ENCODE results near the gene KCNQ5.

KCNQ5 gene

DNA sequence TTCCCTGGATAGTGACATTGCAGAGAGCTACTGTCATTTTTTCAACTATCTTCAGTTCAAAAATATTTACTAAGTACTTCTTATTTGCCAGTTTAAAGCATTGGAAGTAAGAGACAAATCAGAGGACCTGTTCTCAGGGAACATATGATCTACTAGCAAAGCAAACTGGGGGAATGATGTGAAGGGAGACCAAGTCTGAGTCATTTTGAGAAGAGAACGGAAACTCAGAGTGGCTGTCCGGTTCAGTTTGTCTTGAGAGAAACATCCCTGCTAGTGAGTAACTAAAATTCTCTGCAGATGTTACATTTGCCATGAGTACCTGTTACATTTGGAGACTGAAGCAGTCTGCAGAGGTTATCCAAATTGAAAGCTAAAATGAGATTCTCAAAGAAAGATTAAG, 118.3 kb downstream of the KCNQ5 start:
- DNase-seq (ENCODE audit: low read depth, low spot score), result no peak

DNA sequence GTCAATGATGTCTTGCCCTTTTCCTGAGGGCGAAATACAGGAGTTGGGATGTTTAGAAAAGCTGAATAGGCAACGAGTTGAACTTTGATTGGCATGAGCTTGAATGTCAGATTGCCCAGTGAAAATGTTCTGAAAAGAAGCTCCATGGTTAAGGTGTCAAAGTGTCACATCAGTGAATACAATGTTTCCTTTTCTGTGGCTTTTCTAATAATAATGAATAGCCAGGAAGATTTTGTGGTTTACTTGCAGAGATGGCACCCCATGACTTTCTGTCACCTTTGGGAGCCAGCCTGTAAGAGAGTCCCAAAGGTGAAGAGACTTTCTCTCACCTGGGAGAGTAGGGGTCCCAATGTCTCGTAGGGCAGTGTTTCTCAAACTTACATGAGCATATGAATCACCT, 119.2 kb downstream of the KCNQ5 start:
- DNase-seq (ENCODE audit: low read depth, low spot score), result no peak

DNA sequence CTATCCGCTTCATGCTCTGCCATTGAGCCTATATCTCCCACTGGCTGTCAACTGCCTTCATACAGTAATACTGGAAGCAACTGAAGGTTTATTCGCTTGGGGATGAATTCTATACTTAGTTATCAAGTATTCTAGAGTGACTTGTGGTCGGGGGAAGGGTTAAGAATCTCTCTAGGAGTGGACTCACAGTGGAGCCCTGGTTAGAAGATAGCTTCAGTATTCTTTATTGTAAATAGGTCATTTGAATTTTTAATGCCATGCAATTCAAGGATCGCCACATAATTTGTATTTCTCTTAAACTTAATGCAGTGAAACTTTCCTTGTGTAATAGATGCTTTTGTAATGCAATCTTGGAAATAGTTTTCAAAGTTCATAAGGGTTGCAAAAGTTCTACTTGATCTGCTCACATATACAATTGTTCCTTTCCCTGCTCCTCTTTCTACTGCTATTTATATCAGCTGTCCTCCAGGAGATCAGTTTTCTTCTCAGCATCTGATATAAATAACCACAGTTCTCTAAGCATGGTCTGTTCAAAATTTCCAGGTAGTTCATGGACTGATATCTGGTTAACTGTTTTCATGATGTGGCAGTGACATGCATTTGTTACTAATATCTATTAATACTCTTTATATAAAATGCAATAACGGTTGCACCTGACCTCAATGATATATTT, 120.3 kb downstream of the KCNQ5 start:
- DNase-seq (ENCODE audit: low read depth, low spot score), result no peak

DNA sequence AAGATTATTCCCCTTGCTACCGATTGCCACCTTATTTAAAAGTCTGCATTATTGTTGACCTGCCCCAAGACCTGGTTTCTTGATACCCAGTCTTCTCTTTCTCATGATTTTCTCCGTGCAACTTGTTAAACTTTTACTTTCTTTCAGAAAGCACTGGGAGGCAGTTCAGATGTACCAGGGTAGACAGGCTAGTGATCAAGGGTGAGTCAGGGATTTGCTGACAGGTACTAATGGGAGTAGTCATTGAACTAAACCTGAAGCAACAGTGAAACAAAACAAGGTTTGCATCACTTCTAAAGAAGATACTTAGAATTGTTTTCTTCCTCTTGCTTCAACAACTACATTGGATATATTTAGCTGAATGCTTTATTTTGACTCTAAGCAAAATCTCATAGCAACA, 124.4 kb downstream of the KCNQ5 start:
- no peak for DNase-seq (ENCODE audit: low read depth, low spot score)

DNA sequence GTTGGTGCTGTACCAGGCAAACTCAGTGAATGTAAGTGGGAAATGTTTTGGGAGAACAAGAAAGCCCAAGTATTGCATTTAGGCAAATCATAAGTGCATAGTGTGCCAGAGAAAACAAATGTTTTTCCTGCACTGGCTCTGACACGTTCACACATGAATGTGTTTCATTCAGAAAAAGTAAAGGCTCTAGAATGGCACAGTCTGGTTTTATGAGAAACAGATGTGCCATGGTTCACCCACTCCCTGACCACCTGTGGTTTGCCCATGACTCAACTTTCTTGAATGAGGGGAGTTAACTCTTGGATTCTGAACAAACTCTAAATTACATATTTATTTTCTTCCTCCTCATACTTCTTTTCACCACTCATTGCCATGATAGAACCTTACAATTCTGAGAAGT, 126.9 kb downstream of the KCNQ5 start:
- peak; percentile 89 for DNase-seq (ENCODE audit: low read depth, low spot score)

DNA sequence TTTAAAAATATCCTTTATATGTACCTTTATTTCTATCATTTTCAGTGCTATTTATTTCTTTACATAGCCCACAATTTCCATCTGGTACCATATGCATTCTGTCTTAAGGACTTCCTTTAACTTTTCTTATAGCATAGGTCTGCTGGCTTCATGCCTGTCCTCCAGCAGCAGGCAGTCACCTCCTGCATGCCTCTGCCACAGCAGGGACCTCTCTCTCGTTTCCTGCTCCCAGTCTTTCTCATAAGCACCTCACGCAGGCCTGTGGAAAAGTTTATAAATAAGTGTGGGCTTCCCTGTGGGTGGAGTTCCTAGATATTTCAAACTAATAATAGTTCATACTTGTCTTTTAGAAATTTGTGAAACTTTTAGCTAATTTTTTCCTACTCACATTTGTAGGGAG, 133.9 kb downstream of the KCNQ5 start:
- peak; percentile 42 for DNase-seq (ENCODE audit: low read depth, low spot score)

DNA sequence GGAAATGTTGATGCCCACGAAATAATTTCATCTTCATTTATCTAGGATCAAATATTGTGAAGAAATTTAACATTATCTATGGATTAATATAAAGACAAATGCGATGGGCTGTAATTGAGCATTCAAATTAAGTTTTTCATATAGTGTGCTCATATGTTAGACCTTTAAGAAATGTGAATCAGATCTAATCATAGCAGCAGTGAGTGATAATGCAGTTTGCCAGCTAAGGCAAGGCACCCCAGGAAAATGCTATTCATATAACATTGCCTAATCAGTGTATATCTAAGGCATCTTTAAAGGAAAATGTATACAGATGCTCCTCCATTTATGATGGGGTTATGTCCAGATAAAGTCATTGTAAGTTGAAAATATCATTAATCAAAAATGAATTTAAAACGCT, 135.2 kb downstream of the KCNQ5 start:
- DNase-seq (ENCODE audit: low read depth, low spot score), result no peak

DNA sequence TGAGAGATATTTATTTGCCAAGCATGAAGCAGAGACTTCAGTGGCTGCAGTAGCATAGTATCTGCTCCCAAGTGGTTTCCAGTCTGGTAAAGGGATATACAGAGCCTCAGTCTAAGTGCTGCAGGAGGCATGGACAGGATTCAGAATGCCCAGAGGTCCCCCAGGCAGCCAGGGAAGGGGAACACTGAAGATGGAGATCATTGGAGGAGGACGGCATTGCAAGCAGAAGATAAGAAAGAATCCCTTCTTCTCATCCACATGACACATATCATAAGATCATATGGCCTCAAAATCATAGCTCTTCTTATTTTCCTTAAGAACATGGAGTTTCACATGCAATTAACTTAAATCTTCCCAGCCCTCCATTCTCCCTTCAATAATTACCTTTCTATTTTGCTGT, 136.1 kb downstream of the KCNQ5 start:
- DNase-seq (ENCODE audit: low read depth, low spot score), result no peak

DNA sequence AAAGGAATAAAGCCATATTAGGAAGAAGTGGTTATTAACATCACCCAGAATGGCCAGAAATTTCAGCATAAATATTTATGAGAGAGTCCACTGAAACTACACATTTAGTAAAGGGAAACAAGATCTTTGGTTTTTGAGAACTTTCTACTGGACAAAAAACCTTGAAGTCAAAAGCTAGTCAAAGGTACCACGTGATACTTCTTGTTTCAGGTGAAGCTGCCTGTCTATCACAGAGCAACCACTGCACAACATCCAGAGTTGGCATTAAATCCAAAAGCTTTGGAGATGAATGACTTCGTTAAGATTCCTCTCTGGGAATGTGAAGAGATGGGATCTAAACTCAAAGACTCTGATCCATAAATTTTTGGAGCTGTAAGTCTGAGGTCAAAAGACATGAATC, 137.0 kb downstream of the KCNQ5 start:
- DNase-seq (ENCODE audit: low read depth, low spot score), result no peak

DNA sequence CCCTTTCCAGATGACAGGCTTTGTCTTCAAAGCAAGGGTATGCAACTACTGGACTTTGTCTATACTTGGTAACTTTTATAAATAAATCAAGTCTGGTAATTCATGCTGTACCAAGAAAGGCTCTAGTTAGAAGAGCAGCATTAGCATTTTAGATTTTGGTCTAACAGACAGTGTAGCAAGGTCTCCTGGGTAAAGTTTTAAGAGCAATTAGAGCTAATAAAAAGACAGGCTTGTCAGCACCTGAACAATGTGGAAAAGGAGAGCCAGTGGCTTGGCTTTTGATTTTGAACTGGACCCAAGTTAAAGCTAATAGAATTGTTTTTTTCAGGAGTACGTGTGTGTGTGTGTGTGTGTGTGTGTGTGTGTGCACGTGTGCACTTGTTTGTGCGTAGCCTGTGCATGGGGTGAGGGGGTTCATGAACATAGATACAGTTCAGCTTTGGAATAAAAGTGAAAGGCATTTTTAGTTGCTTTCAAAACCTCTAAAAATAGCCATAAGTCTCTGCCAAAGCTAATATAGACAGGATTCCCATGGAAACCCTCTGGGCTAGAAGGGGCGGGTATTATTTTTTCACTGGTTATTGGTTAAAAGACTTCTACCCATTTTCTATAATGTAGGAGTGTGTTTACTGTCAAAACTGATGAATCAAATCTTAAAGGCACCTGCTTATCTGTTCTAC, 138.4 kb downstream of the KCNQ5 start:
- no peak for DNase-seq (ENCODE audit: low read depth, low spot score)

DNA sequence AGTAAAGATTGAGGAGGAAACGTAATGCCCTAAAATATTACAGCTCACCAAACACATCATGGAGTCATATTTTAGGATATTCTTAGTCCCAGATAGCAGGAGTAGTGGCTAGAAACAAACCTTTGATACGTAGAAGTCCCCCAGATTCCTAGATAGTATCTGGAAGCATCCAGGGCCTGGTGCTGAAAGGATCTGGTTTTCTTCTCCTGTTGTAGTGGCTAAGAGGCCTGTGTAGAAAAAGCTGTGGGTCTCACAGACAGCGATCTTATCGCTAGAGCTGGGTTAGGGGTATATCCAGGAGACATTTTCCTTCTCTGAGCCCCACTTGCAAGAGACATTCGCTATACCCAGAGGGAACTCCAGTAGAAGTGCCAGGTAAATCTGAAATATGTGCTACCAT, 139.9 kb downstream of the KCNQ5 start:
- no peak for DNase-seq (ENCODE audit: low read depth, low spot score)

DNA sequence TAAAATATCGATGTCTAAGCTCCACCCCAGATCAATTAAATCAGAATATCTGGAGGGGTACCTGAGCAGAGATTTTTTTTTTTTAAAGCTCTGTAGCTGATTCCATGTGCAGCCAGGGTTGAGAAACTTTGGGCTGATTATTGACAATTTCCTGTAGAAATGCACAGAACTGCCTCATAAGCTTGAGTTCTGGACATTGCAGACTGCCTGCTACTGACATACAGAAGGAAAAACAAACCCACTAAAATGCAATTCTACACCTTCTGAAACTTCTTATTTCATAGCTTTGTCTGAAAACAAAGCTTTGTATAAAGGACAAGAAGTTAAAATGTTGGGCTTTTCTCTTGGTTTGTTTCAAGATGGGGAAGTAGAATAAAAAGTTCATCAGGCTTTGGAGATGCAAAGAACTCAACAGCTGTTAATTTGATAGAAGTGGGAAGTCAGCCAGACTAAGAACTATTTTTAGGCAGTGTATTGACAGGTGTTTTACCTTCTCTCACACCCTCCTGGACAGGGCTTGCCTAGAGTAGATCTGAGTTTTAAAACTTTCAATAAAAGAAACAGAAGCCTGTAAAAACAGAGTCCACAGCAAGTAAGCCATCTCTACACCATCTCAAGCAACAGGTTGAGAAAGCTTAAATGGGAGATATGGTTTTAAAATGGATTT, 147.7 kb downstream of the KCNQ5 start:
- DNase-seq (ENCODE audit: low read depth, low spot score), result no peak

DNA sequence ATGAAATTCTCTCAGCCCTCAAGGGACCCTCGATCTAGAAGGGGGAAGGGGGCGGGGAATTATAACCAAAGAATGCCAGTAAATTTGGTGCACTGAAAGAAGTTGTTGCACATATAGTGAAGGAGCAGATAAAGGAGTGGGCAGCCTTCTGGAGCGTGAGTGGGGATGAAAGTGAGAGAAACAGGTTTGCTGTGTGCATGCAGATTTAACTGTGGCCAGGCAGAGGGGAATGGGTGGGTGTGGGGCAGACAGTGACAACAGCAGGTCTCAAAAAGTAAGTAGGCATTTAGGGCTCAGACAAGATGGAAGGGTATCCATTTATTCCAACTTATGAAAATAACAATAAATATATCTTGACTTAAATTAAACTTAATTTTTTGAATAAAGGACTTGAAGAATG, 149.1 kb downstream of the KCNQ5 start:
- no peak for DNase-seq (ENCODE audit: low read depth, low spot score)

DNA sequence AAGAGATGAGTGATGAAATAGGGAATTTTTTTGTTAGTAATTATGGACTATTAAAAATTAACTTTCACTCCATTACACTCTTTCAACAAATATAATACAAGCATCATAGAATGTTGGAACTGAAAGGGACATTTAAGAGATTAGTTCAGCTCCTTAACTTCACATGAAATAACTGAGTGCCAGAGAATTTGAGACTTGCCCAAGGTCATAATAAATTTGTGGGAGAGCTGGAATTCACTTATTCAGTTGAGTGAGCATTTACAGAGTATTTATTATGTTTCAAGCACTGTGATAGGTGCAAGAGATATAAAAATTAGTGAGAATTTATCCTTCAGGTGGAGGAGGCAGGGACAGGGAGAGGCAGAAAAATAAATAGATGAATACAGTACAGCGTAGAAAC, 154.6 kb downstream of the KCNQ5 start:
- no peak for DNase-seq (ENCODE audit: low read depth, low spot score)

DNA sequence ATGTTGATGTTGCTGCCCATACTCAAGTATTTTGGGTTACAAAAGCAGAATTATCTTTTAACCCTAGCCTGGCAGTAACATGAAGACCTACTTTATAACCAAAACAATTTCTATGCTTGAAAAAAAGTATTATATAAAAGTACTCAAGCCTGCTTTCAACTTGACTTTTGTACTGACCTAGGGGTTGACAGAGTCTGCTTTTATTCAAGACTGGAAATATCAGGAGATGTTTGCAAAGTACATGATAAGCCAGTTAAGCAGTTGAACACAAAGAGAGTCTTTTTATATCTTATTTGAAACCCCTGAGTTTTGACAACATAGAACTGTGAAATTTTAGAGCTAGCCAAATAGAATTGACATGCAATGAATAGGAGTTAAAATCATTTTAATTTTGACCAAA, 159.8 kb downstream of the KCNQ5 start:
- DNase-seq (ENCODE audit: low read depth, low spot score), result no peak

DNA sequence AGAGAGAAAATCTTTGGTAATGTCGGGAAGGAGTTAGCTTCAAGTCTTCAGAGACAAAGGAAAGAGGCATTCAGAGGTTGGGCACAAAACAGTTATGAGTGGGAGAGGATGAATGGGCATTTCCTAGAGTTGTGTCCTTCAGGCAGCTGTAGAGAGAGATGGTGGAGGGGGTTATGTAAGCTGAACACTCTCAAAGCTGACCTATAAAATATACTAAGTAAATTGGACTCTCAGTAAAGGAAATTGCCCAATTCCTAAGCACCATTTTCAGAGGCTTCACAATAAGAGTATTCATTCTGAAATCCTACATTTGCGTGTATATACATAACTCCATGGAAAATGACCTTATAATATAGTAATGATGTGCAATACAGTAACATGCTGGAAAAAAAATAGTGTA, 161.2 kb downstream of the KCNQ5 start:
- DNase-seq (ENCODE audit: low read depth, low spot score), result no peak

DNA sequence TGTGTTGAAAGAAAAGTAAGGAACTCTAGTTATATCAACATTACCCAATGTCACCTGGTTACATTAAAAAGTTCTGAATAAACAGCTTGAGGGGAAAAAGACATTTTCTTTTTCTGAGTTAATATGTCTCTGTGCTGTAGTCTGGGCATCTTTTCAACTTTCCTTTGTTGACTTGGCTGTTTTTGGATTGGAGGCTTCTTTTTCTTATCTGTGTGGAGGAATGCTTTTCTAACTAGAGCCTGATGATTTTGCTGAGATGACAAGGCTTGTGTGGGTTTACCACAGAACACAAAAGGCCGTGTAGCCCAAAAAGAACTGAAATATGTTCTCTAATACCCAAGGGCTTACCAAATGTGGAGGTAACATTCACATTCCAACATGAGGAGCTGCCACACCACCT, 161.8 kb downstream of the KCNQ5 start:
- DNase-seq (ENCODE audit: low read depth, low spot score), result no peak

DNA sequence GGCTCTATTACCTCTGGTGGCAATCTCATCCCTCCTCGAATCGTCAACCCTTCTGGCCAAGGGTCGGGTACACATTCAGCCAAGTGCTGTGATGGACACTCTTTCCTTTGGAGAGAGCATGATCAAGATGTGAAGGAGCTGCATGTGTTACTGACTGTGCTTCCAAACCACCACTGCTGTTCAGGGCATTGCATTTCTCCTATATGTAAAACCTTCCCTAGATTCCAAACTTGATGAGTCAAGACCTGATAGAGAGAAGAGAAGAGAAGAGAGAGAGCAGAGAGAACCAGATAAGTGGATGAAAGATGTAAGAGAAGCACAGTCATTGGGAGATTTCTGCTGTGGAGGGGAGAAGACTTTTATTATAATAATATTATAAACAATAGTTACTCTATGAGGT, 162.2 kb downstream of the KCNQ5 start:
- no peak for DNase-seq (ENCODE audit: low read depth, low spot score)

DNA sequence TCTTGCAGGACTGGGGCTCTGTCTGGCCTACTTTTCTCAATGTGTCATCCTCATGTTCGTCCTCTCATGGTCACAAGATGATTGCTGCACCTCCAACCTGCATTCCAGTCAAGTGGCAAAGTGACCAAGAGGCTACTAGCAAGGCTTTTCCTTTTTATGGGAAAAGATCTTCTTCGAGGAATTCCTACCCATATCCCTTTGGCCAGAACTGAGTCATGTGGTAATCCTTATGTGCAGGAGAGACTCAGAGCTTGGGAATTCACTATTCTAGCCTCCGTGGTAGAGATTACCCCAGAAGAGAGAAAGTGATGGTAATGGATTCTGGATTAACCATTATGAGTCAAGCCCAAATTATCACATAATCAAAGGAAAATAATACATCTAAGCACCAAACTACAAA, 162.7 kb downstream of the KCNQ5 start:
- no peak for DNase-seq (ENCODE audit: low read depth, low spot score)

DNA sequence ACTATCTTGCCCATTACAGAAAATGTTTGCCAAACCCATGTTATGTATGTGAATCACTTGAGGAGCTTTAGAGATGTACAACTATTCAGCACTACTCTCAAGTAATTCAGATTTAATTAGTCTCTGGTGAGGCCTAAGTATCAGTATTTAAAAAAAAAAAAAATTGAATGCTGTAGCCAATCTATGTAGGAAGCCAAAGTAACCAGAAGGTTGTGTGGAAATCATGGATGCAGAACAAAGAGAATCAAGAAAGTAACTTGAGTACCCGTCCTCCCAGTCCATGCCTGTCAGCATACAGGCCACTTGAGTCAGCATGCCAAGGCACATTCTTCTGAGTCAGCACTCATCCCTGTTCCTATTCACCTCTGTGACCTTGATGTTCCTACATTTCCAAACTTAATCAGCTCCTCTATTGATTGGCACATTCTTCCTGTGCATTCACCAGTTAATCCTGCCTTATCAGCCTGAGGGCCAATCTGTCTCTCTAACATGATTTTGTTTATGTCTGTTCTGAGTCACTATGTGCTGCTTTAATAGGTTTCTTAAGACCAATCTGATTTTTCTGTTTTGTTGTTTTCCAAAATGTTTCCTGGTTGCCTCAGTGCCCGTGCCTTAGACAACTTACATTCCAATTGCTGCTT, 165.6 kb downstream of the KCNQ5 start:
- no peak for DNase-seq (ENCODE audit: low read depth, low spot score)

DNA sequence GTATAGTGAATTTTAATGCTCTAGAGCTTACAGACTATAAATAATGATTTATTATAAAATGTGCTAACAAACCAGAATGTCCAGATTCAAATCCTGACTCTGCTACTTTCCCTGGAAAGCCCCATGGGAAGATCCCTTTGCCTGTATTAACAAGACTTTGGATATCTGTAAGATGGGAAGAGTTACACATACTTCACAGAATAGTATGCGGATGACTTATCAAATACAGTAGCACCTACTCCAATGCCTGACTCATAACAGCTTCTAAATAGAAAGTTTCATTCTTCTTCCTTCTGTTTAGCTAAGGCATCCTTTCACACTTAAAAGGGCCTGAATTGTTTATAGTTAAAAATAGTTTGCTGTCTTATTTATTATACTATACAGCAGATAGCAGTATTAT, 166.3 kb downstream of the KCNQ5 start:
- no peak for DNase-seq (ENCODE audit: low read depth, low spot score)

DNA sequence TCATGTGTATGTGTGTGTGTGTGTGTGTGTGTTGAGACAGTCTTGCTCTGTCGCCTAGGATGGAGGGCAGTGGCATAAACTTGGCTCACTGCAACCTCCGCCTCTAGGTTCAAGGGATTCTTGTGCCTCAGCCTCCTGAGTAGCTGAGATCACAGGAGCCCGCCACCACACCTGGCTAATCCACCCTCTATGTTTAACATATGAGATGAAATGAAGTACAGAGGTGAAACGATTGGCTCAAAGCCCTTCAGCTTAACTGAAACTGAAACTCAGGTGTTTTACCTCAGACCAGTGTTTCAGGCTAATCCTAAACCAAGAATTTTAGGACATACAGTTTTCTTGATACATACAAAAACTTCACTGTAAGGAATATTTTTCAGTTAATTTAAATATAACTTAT, 167.3 kb downstream of the KCNQ5 start:
- DNase-seq (ENCODE audit: low read depth, low spot score), result no peak

DNA sequence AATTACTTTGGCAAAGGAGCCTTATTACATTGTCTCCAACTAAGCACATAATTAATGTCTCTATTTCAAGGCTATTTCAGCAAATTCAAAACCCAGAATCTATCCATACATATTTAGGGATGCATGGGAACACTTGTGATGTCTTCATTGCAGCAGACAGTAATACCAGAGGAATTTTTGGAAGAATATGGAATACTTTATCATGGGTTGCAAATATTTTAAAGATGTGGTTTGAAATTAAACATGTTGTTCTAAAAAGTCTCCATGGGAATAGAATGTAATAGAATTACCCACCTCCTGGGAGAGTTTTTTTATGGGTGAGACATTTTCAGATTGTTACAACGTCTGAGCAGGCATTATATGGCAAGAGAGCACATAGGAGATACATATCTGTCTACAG, 170.8 kb downstream of the KCNQ5 start:
- DNase-seq (ENCODE audit: low read depth, low spot score), result no peak

All from brain pericyte (primary cell).